Measurements from ENCODE around the gene NSL1. TPM values are rescaled to one million over a fixed set of nuclear protein-coding genes. Genes with fewer than 3 reads are reported as not detected.

Gene NSL1
- total and polyA plus RNA-seq, 2 donors (not counting 1 experiment from before 2014, with no cell fraction given): 21.4 to 24.4 TPM

GRCh38 chr1:212752252-212752933 is 39.2 kb downstream of the NSL1 start:
- no peak overlapping the region for H2AFZ ChIP-seq (ENCODE audit: low read length)
- H4K20me1 ChIP-seq (ENCODE audit: control insufficient read depth, extremely low read depth, insufficient read depth, low read length): no peaks in the 10 kb centered on the region
- no peaks in the 10 kb centered on the region for H3K9me3 ChIP-seq (ENCODE audit: control insufficient read depth, insufficient read depth, low read depth, low read length)
- peak overlapping the region; percentile 42 for H3K27ac ChIP-seq (ENCODE audit: insufficient read depth, low read length)
- peak; percentile 26 to 64 for DNase-seq (ENCODE audit: low read depth in 2 of 2)
- no peaks in the 10 kb centered on the region for H3K79me2 ChIP-seq (ENCODE audit: control insufficient read depth, insufficient read depth, low read length)
- peak overlapping the region; percentile 18 to 31 (median 24) for H3K4me3 ChIP-seq (replicated peaks in 1 of 4; ENCODE audit: control extremely low read depth in 1 of 4, insufficient read depth in 1 of 4, low read depth in 3 of 4, low read length in 4 of 4)
- H3K4me1 ChIP-seq (ENCODE audit: control insufficient read depth, extremely low read depth, insufficient read depth, low read length): peaks cover 3% of the 10 kb centered on the region
- H3K36me3 ChIP-seq (ENCODE audit: control insufficient read depth, insufficient read depth, low read length): no peaks in the 10 kb centered on the region
- no peak overlapping the region for H3K9ac ChIP-seq (ENCODE audit: insufficient read depth, low read length)
- TF ChIP-seq CTCF (conservative IDR thresholded peaks at IDR 0.05 in 1 of 2, IDR thresholded peaks at IDR 0.05 in 1 of 2; ENCODE audit: low read depth in 1 of 2, low read length in 2 of 2) (no peak), EZH2 (IDR thresholded peaks at IDR 0.05; ENCODE audit: low read length, missing control alignments) (no peak)
- no peaks in the 10 kb centered on the region for H3K27me3 ChIP-seq (ENCODE audit: control insufficient read depth, insufficient read depth, low read length)
- peak overlapping the region; percentile 79 for H3K4me2 ChIP-seq (ENCODE audit: extremely low read depth, insufficient read depth, low read length)

GRCh38 chr1:212749821-212750535 is 41.6 kb downstream of the NSL1 start:
- TF ChIP-seq CTCF (conservative IDR thresholded peaks at IDR 0.05 in 1 of 2, IDR thresholded peaks at IDR 0.05 in 1 of 2; ENCODE audit: low read depth in 1 of 2, low read length in 2 of 2): peak; percentile 71 to 79
- no peak for TF ChIP-seq EZH2 (IDR thresholded peaks at IDR 0.05; ENCODE audit: low read length, missing control alignments)
- no peak overlapping the region for H2AFZ ChIP-seq (ENCODE audit: low read length)
- no peak overlapping the region for H3K9ac ChIP-seq (ENCODE audit: insufficient read depth, low read length)
- H3K79me2 ChIP-seq (ENCODE audit: control insufficient read depth, insufficient read depth, low read length): no peaks in the 10 kb centered on the region
- peak; percentile 62 to 87 for DNase-seq (ENCODE audit: low read depth in 2 of 2)
- peaks cover 3% of the 10 kb centered on the region for H3K4me1 ChIP-seq (ENCODE audit: control insufficient read depth, extremely low read depth, insufficient read depth, low read length)
- no peaks in the 10 kb centered on the region for H4K20me1 ChIP-seq (ENCODE audit: control insufficient read depth, extremely low read depth, insufficient read depth, low read length)
- no peaks in the 10 kb centered on the region for H3K27me3 ChIP-seq (ENCODE audit: control insufficient read depth, insufficient read depth, low read length)
- H3K4me2 ChIP-seq (ENCODE audit: extremely low read depth, insufficient read depth, low read length): peak overlapping the region; percentile 63
- H3K27ac ChIP-seq (ENCODE audit: insufficient read depth, low read length): peak overlapping the region; percentile 17
- H3K36me3 ChIP-seq (ENCODE audit: control insufficient read depth, insufficient read depth, low read length): no peaks in the 10 kb centered on the region
- no peaks in the 10 kb centered on the region for H3K9me3 ChIP-seq (ENCODE audit: control insufficient read depth, insufficient read depth, low read depth, low read length)
- no peak overlapping the region for H3K4me3 ChIP-seq (replicated peaks in 1 of 4; ENCODE audit: control extremely low read depth in 1 of 4, insufficient read depth in 1 of 4, low read depth in 3 of 4, low read length in 4 of 4)

- Histone ChIP-seq H3K79me2 (ENCODE audit: control insufficient read depth, insufficient read depth, low read length) (no peaks in the 10 kb centered on the region), H3K36me3 (ENCODE audit: control insufficient read depth, insufficient read depth, low read length) (no peaks in the 10 kb centered on the region), H3K9ac (ENCODE audit: insufficient read depth, low read length) (no peak overlapping the region), H3K27me3 (ENCODE audit: control insufficient read depth, insufficient read depth, low read length) (no peaks in the 10 kb centered on the region), H3K4me2 (ENCODE audit: extremely low read depth, insufficient read depth, low read length) (no peak overlapping the region), H3K4me3 (replicated peaks in 1 of 4; ENCODE audit: control extremely low read depth in 1 of 4, insufficient read depth in 1 of 4, low read depth in 3 of 4, low read length in 4 of 4) (no peak overlapping the region), H4K20me1 (ENCODE audit: control insufficient read depth, extremely low read depth, insufficient read depth, low read length) (no peaks in the 10 kb centered on the region), H3K4me1 (ENCODE audit: control insufficient read depth, extremely low read depth, insufficient read depth, low read length) (peaks cover 3% of the 10 kb centered on the region), H3K27ac (ENCODE audit: insufficient read depth, low read length) (no peak overlapping the region), H2AFZ (ENCODE audit: low read length) (no peak overlapping the region), H3K9me3 (ENCODE audit: control insufficient read depth, insufficient read depth, low read depth, low read length) (no peaks in the 10 kb centered on the region)
- TF ChIP-seq CTCF (conservative IDR thresholded peaks at IDR 0.05 in 1 of 2, IDR thresholded peaks at IDR 0.05 in 1 of 2; ENCODE audit: low read depth in 1 of 2, low read length in 2 of 2): no peak
- no peak for TF ChIP-seq EZH2 (IDR thresholded peaks at IDR 0.05; ENCODE audit: low read length, missing control alignments)
- no peak for DNase-seq (ENCODE audit: low read depth in 2 of 2)
These were observed 45.0 kb downstream of the NSL1 start for GRCh38 chr1:212746546-212746945.

Data from fibroblast of lung (primary cell).